Measurements from ENCODE around the gene MRPS6.

MRPS6 gene

DNA sequence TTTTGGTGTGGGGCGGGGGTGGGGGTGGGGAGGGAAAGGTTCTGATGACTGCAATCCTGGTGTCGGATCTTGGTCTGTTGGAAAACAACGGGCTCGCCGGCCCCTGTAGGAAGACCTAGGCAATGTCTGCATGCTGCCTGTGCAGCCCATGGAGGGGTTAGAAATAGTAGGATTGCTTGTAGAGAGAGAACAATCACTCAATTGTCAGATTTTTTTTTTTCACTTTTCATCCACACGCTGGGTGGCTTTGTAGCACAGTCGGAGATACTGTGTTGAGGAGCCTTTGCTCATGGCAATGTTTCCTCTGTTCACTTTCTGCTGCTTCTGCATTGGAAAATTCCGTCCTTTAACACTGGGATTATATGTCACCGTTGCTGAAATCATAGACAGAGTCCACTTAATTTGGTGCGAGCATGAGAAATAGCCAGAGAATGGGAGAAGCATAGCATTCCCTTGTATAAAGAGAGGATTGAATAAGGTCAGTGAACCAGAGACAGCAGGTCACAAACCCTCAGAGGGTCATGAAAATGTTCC lies 107.5 kb downstream of the MRPS6 start:
- DNase-seq (ENCODE audit: low spot score) = no peak

DNA sequence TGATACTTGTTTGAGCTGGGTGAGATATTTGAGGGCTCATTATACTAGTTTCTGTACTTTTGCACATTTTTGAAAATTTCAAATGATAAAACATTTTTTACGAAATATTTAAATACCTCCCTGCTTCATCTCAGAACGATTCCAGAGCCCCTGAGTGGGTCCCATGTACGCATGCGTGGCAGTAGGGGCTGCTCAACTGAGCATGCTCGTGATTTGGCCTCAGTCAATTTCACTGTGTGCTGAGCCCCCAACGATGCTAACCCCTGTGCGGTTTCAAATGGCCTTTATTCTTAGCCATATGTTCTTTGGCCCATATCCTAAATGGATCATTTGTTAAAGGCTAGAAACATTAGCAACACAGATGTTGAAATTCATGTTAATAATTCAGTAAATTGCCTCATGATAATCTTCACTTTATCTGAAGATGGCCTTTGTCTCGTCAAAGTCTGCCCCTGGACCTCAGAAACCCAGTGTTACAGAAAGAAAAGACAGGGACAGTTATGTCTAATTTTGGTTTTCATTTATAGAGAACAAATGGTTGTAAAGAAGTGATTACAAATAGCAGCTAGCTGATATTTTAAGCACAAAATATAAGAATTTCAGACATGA lies 108.2 kb downstream of the MRPS6 start:
- DNase-seq (ENCODE audit: low spot score) = no peak

DNA sequence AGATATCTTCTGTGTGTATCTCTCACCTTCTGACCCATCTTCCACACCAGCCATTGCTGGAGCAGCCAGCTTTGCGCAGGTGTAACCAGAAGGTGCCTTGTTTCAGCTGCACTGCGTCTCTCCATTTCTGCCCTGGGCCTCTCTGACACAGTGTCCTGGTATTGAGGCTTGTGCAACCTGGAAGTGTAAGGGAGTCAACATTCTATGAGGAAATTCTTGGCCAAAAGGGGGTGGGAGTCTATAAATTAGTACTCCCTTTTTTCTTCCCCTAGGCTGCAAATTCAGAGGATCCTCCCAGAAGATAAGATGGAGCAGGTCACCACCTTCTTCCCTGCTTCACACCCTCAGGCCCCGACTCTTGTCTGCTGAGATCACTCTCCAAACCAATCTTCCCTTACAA lies 109.1 kb downstream of the MRPS6 start:
- DNase-seq (ENCODE audit: low spot score) = no peak

DNA sequence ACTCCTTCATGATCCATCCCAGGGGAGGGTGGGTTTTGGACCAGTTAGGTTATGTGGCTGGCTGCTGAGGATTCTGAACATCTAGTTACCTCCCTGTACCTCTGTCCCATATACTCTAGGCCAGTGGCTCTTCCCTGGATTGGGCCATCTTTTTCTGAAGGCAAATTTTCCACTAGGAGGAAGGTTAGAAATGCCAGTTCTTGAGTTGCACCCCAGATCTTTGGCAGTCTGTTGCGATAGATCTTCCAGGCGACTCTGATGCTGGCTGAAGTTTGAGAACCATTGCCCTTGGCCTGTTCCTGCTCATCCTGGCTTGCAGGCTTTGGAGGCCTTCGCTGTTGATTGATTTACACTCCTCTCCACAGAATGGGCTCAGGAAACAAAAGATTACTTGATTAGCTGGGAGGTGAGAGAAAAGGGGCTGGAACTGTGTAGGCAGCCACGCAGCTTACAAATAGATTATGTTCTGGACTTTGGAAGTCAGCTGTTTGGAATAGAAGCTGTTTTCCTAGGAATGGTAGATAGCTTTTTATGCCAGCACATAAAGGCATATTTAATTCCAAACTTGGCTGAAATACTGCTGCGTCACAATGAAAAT lies 110.1 kb downstream of the MRPS6 start:
- DNase-seq (ENCODE audit: low spot score) = no peak

DNA sequence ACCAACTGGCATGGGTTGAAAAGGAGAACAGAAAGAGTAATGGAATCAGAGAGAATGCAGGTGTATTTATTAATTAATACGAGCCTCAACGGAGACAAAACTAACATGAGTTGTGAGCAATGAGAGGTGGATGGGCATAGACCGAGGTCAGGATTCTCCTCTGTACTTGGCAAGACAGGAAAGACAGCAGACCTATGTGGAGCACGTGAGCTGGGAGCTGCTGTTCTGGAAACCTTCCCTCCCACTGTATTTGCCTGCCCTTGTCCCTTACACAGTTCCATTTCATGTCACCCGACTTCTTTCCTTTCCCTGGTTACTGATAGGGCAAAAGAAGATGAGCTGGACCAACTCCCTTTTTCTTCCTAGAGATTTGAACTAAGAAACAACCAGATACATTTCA lies 110.9 kb downstream of the MRPS6 start:
- DNase-seq (ENCODE audit: low spot score) = no peak

DNA sequence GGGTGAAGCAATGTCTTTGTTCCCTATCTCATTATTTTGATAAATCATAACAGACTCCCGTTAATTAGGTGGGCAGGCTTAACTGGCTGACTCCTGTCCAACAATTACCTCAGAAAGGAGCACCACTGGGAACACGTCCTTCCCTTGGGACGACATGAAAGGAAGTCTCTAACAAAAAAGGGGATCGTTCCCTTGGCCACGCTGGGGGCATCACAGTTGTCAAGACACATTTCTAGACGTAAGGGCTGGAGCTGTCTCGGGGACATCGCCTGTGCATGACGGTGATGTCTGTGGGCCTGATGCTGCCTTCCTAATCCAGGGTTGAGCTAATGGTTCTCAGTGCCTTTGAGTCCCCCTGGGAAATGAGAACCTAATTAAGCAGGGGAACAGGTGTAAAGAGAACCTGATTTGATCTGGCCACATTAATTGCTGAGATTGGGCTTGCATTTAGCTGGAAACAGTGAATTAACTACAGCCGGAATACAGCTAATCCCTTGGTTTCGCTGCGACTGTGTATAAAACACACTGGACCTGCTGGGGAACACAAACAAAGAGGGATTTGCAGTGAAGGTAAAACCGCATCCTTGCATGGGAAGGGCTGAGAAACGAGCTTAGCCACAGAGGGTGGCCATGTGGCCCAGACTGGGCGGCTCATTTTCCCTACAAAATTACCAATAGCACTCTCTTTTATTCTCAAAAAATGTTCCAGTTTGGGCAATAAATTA lies 111.8 kb downstream of the MRPS6 start:
- DNase-seq (ENCODE audit: low spot score) = no peak

DNA sequence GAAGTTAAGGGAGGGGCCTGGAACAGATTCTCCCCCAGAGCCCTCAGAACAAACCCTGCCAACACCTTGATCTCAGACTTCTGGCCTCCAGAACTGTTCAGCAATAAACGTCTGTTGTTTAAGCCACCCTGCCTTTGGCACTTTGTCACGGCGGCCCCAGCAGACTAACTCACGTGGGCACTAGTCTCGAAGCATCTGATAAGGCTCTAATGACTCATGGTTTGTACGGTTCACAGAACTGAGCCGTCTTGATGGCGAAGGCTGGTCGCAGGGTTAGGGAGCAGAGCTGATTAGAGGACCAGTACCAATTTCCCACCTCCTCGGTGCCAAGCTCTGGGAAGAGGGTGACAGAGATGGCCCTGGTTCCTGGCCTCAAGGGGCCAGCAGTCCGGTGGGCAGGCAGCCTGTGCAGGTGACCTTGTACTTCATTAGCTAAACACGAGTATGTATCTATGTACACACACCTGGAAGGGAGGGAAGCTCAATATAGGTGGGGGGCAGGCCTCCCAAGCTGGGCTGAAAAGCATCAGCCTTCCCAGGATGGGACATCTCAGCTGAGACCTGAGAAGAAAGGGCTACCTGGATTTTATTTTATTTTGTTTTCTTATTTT lies 112.8 kb downstream of the MRPS6 start:
- DNase-seq (ENCODE audit: low spot score) = no peak

DNA sequence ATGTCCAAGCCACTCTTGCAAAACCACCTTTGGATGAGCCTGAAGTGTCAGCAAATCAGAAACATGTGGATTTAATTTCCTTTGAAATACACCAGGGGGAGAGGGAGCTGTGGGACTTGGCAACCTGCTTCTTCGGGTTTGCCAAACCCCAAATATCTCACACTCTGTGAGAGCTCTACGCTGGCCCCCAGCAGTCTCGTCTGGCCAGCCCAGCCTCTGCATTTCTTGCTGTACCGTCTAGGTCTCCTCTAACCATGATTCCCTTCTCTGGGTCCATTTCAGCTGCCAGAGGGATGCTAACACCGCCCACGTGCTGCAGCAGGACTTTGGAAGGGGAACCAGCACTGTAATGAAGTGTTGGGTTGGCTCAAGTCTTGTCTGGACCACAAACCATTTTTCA lies 114.6 kb downstream of the MRPS6 start:
- DNase-seq (ENCODE audit: low spot score) = no peak

DNA sequence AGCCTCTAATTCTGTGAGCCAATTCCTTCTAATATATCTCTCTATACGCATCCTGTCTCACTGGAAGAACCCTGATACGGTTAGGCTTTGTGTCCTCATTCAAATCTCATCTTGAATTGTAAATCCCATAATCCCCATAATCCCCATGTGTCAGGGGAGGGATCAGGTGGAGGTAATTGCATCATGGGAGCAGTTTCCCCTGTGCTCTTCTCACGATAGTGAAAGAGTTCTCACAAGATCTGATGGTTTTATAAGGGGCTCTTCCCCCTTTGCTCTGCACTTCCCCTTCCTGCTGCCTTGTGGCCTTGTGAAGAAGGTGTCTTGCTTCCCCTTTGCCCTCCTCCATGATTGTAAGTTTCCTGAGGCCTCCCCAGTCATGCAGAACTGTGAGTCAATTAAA lies 116.1 kb downstream of the MRPS6 start:
- no peak for DNase-seq (ENCODE audit: low spot score)

DNA sequence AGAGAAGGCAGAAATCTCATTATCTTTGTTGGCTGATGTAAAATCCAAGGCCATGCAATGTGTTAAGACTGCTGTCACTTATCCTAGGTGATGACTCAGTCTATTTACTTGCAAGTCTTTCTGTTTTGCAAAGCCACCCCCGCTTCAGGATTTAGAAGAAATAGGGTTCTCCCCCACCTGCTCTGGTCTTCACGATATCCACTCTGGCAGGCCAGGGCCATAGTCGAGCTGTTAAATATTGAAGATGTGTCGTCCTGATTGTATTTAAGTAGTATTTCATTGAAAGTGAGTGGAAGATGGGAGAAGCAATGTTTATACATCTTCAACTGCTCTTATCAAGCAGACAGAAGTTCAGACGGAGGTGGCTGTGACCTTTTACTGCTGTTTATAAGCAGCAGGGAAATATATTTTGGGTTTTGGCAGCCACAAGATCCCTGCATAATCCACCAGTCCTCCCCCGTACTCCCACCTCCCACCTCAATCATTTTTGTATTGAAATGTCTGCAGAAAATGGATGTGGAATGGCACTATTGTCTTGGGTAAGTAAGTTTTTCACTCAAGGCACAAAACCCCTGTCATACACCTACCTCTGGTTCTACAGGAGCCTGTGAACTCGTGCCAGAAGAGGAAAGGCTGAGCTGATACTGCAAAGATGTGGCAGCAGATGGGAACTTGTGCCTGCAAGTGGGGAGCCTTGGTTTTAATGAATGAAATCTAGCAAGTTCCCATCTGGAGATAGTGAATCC lies 117.4 kb downstream of the MRPS6 start:
- no peak for DNase-seq (ENCODE audit: low spot score)

DNA sequence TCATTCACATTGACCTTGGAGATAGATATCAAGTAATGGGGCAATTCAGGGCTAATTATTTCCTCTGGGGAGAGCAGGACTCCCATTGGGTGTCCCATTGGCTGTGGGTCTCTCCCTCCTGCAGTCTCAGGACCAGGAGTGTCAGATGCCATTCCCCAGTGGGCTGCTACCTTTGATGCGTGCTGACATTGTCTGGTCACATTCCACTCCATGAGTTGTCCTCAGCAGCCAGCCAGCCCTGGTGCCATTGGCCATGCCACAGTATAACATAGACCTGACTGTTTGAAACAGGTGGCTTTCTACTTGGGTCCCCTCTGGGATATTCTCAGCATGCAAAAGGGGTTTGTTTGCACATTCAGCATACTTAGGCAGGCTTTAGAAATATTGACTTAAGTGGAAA lies 118.5 kb downstream of the MRPS6 start:
- no peak for DNase-seq (ENCODE audit: low spot score)
